ENCODE measurements around the gene CTBP2.

Gene CTBP2

DNA sequence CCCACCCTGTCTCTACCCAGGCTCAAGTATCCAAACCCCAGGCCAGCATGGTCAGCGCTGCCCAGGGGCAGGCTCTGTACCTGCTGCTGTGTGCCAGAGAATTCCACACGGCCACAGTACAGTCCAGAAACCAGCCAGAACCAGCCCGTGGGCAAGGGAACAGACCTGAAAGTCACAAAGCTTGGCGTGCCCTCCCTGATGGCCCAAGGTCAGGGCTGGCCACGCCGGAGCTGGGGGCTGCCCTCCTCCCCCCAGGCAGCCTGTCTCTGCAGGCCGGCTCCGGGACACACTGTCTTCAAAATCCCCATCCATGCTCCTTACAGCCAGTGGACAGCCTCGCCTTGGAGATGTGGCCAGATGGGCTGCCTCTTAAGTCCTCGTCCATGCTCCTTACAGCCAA, 78.4 kb downstream of the CTBP2 start:
- TF ChIP-seq, protein P1, sequence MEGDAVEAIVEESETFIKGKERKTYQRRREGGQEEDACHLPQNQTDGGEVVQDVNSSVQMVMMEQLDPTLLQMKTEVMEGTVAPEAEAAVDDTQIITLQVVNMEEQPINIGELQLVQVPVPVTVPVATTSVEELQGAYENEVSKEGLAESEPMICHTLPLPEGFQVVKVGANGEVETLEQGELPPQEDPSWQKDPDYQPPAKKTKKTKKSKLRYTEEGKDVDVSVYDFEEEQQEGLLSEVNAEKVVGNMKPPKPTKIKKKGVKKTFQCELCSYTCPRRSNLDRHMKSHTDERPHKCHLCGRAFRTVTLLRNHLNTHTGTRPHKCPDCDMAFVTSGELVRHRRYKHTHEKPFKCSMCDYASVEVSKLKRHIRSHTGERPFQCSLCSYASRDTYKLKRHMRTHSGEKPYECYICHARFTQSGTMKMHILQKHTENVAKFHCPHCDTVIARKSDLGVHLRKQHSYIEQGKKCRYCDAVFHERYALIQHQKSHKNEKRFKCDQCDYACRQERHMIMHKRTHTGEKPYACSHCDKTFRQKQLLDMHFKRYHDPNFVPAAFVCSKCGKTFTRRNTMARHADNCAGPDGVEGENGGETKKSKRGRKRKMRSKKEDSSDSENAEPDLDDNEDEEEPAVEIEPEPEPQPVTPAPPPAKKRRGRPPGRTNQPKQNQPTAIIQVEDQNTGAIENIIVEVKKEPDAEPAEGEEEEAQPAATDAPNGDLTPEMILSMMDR (IDR thresholded peaks at IDR 0.05; ENCODE audit: control insufficient read depth, insufficient read depth, low read depth, low read length, missing control alignments): no peak
- no peak for DNase-seq (ENCODE audit: low read depth)
- H3K4me3 ChIP-seq (ENCODE audit: control insufficient read depth, low read depth, low read length): no peak overlapping the region

DNA sequence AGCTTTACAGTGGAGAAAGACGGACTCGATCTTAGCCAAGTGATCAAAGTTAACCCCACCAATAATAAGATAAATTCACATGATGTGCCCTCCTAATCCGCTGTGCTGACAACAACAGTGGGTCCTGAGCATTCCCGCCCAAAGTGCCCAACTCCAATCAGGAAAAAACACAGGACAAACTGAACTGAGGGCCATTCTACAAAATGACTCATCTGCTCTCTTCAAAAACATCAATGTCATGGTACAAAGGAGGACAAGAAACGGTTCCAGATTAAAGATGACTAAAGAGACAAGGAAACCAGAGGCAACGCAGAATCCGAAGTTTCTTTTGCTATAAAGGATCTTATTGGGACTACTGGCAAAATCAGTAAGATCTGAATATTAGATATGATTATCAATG, 79.4 kb downstream of the CTBP2 start:
- no peak overlapping the region for H3K4me3 ChIP-seq (ENCODE audit: control insufficient read depth, low read depth, low read length)
- no peak for DNase-seq (ENCODE audit: low read depth)
- TF ChIP-seq, protein P1 (IDR thresholded peaks at IDR 0.05; ENCODE audit: control insufficient read depth, insufficient read depth, low read depth, low read length, missing control alignments): no peak

DNA sequence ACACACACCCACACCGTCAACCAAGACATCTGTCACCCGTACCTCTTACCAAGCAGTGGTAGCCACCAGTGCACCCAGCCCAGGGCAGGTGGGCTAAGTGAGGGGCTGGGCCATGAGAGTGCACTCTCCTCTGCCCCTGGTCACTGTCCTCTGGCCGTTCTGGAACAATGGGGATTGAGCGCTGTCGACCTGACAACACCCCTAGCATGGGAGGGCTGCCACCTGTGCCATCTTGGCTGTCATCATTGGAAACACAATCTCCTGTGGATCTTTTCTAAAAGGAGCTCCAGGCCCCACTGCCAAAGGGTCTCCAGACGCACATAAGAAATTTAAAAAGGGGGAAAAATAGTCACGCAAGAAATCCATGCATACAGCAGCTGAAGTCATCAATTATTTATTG, 80.1 kb downstream of the CTBP2 start:
- no peak overlapping the region for H3K4me3 ChIP-seq (ENCODE audit: control insufficient read depth, low read depth, low read length)
- TF ChIP-seq, protein P1 (IDR thresholded peaks at IDR 0.05; ENCODE audit: control insufficient read depth, insufficient read depth, low read depth, low read length, missing control alignments): no peak
- DNase-seq (ENCODE audit: low read depth): no peak

DNA sequence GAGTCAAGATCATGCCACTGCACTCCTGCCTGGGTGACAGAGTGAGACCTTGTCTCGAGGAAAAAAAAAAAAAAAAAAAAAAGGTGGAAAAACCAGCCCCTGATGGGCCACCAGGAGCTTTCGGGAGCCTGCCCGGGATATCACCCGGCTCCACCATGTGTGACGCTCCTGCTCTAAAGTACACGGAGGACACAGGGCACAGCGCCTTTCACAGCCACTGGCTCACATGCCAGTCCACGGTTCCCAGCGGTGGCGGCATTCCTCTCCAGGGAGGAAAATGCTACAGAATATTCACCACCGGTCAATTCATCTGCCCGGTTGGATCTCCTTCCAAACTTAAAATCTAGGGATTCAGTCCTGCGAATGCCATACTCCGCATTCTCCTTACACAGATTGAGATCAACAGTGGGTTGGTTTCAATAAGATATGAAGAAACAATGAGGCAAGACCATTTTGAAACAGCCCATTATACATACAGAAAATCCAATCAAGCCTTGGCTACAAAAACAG, 81.2 kb downstream of the CTBP2 start:
- DNase-seq (ENCODE audit: low read depth): no peak

DNA sequence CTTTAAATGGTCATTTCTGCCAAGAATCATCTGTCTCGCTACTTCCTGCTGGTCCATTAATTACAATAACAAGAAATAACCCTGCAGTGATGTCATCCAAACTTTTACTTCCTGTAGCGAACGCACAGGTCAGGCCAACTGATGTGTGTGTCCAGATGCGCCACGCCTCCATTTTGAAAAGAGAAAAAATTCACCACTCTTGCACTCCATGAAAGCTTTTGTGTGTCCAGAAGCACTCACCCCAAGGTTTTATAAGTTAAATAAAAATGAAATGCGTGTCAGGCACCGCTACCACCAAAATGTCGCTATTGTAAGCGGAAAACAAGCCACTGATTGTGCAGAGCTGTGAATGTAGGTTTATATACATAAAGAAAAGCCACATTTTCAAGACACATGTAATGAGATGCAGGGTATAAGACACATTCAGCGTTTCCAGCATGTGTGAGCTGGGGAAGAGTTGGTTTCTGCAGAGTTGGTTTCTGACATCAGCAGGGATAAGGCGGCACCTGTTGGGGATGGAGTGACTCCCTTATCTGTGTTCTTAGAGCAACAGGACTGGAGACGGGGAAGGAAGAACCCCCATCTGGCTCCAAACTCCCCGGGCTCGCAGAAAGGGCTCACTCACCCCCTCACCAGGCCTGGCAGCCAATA, 83.3 kb downstream of the CTBP2 start:
- no peak for DNase-seq (ENCODE audit: low read depth)
- TF ChIP-seq, protein P1 (IDR thresholded peaks at IDR 0.05; ENCODE audit: control insufficient read depth, insufficient read depth, low read depth, low read length, missing control alignments): no peak
- no peak overlapping the region for H3K4me3 ChIP-seq (ENCODE audit: control insufficient read depth, low read depth, low read length)

More for the DNA sequence above, 81.2 kb downstream of the CTBP2 start:
- TF ChIP-seq, protein P1 (IDR thresholded peaks at IDR 0.05; ENCODE audit: control insufficient read depth, insufficient read depth, low read depth, low read length, missing control alignments): no peak
- H3K4me3 ChIP-seq (ENCODE audit: control insufficient read depth, low read depth, low read length): no peak overlapping the region

DNA sequence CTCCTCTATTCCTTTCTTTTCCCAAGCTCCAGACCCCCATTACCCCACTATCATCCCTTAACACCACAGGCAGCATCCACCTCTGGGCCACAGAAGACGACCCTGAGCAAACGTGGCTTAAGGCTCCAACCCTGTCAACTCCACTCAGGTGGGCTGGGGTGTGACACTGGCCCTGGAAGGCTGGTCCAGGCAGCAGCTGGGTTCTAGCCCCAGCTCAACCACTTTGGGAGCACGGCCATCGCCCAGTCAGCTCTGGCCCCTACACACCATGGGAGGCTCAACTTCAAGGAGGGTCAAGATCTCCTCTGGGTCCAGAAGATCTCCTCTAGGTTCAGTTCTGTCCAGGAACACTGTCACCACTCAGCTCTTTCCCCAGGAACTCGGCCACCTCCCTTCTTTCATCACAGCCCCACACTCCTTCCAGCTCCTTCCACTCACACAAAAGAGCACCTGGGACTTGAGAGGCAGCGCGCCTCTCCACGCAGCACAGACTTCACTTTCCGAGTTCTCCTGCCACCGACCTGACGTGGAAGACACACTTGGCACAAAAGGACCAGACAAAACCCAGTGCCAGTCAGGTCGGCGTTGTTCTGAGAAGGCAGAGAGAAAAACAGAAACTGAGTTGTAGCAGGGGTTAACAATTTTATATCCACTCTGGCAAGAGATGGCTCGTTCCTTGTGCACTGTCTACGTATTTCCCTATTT, 84.1 kb downstream of the CTBP2 start:
- DNase-seq (ENCODE audit: low read depth): no peak
- no peak overlapping the region for H3K4me3 ChIP-seq (ENCODE audit: control insufficient read depth, low read depth, low read length)
- TF ChIP-seq, protein P1 (IDR thresholded peaks at IDR 0.05; ENCODE audit: control insufficient read depth, insufficient read depth, low read depth, low read length, missing control alignments): no peak
